A549 (cell line): ENCODE data around the gene DAPL1.

Experiments used
- BHLHE40 ChIP-seq: IDR thresholded peaks from 2 replicates; pipeline ENCODE4 v1.6.1; 2012; ENCODE audit warnings: low read depth, low read length, inconsistent platforms
- CBX8 ChIP-seq: fragments of 200-600 bp; sonication (generic); IDR thresholded peaks from 2 replicates; pipeline ENCODE4 v1.6.1; 2016
- CEBPB ChIP-seq, 2 experiments: fragments of >200 bp in 1 of 2; sonication (Bioruptor Twin) in 1 of 2; formaldehyde crosslinking in 1 of 2; IDR thresholded peaks; 2 replicates each; pipeline ENCODE4 v1.6.1; 2012 to 2016
- CHD2 ChIP-seq: fragments of 150-350 bp; IDR thresholded peaks from 2 replicates; pipeline ENCODE4 v1.6.1; 2014; ENCODE audit warnings: low read length; ENCODE audit not compliant: partially characterized antibody
- EP300 ChIP-seq, 2 experiments: fragments of >200 bp; sonication (Bioruptor Twin); formaldehyde crosslinking; IDR thresholded peaks; 2 replicates in 1 of 2; 3 replicates in 1 of 2; pipeline ENCODE4 v1.6.1; 2016 to 2017
- FOXS1 ChIP-seq: fragments of 250-450 bp; sonication (Bioruptor Pico); IDR thresholded peaks from 2 replicates; pipeline ENCODE4 v1.5.0; 2020; ENCODE audit warnings: mild to moderate bottlenecking, moderate library complexity
- JUN ChIP-seq, 2 experiments: fragments of >200 bp; sonication (Bioruptor Twin); formaldehyde crosslinking; IDR thresholded peaks; 2 replicates in 1 of 2; 3 replicates in 1 of 2; pipeline ENCODE4 v1.6.1; 2016 to 2017
- POLR2A ChIP-seq: IDR thresholded peaks from 2 replicates; pipeline ENCODE4 v1.6.1; 2012; ENCODE audit warnings: mild to moderate bottlenecking, low read length
- POLR2AphosphoS2 ChIP-seq: conservative IDR thresholded peaks from 2 replicates; pipeline ENCODE4 v1.6.1; 2012; ENCODE audit warnings: low read length, improper control_type of control experiment, inconsistent platforms
- RCOR1 ChIP-seq: fragments of 150-350 bp; IDR thresholded peaks from 2 replicates; pipeline ENCODE4 v1.6.1; 2014; ENCODE audit warnings: antibody characterized with exemption, low read length, low read depth
- TFCP2L1 ChIP-seq: fragments of 250-450 bp; sonication (Bioruptor Pico); IDR thresholded peaks from 2 replicates; pipeline ENCODE4 v1.5.0; 2021; ENCODE audit warnings: mild to moderate bottlenecking
- TF ChIP-seq, protein P1 (sequence below): fragments of 150-350 bp; IDR thresholded peaks from 2 replicates; pipeline ENCODE4 v1.6.1; 2014; ENCODE audit warnings: low read depth, mild to moderate bottlenecking, low read length
- TF ChIP-seq, protein P2 (sequence below): fragments of >200 bp; sonication (Bioruptor Twin); formaldehyde crosslinking; IDR thresholded peaks from 3 replicates; pipeline ENCODE4 v1.5.1; 2016
- TF ChIP-seq, protein P3 (sequence below): fragments of 450-650 bp; IDR thresholded peaks from 2 replicates; pipeline ENCODE4 v1.6.1; 2014; ENCODE audit warnings: antibody characterized with exemption

DNA sequence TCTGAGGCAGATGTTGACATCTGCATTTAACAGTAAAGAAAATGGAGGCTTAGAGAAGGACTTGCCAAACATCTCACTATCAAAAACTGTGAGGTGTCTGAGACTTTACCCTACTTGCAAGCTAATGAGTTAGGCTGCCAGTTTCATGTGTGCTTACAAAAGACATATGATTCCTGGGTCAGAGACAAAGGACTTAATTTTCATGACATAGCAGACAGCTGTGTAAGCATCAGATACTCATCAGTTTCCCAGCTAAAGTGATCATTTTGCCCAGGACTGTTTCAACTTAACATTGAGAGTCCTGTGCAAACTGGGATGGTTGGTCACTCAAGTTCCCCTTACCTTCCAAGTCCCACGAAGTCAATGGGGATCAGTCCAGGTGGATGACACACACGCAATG is 18.9 kb upstream of the DAPL1 start:
- TF ChIP-seq, protein P1, sequence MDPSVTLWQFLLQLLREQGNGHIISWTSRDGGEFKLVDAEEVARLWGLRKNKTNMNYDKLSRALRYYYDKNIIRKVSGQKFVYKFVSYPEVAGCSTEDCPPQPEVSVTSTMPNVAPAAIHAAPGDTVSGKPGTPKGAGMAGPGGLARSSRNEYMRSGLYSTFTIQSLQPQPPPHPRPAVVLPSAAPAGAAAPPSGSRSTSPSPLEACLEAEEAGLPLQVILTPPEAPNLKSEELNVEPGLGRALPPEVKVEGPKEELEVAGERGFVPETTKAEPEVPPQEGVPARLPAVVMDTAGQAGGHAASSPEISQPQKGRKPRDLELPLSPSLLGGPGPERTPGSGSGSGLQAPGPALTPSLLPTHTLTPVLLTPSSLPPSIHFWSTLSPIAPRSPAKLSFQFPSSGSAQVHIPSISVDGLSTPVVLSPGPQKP: no peak
- TF ChIP-seq, protein P2, sequence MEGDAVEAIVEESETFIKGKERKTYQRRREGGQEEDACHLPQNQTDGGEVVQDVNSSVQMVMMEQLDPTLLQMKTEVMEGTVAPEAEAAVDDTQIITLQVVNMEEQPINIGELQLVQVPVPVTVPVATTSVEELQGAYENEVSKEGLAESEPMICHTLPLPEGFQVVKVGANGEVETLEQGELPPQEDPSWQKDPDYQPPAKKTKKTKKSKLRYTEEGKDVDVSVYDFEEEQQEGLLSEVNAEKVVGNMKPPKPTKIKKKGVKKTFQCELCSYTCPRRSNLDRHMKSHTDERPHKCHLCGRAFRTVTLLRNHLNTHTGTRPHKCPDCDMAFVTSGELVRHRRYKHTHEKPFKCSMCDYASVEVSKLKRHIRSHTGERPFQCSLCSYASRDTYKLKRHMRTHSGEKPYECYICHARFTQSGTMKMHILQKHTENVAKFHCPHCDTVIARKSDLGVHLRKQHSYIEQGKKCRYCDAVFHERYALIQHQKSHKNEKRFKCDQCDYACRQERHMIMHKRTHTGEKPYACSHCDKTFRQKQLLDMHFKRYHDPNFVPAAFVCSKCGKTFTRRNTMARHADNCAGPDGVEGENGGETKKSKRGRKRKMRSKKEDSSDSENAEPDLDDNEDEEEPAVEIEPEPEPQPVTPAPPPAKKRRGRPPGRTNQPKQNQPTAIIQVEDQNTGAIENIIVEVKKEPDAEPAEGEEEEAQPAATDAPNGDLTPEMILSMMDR: no peak
- TF ChIP-seq CEBPB (IDR thresholded peaks at IDR 0.05) (no peak), RCOR1 (no peak), FOXS1 (CRISPR knock-in tag) (no peak), EP300 (IDR thresholded peaks at IDR 0.05) (no peak), BHLHE40 (no peak), POLR2A (no peak), POLR2AphosphoS2 (no peak), TFCP2L1 (CRISPR knock-in tag) (no peak), CHD2 (no peak), CBX8 (no peak), JUN (IDR thresholded peaks at IDR 0.05) (no peak)
- TF ChIP-seq, protein P3, sequence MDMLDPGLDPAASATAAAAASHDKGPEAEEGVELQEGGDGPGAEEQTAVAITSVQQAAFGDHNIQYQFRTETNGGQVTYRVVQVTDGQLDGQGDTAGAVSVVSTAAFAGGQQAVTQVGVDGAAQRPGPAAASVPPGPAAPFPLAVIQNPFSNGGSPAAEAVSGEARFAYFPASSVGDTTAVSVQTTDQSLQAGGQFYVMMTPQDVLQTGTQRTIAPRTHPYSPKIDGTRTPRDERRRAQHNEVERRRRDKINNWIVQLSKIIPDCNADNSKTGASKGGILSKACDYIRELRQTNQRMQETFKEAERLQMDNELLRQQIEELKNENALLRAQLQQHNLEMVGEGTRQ: no peak
